GM12865 (cell line): ENCODE measurements around the gene CEP350.

Experiments used
- DNase-seq: peaks from one replicate; pipeline ENCODE4 v3.0.0; 2010; ENCODE audit warnings: low read depth
- H3K4me3 ChIP-seq: 2 replicates; pipeline ENCODE4 v1.5.1; 2011; ENCODE audit warnings: mild to moderate bottlenecking, low read depth, low read length, control low read depth
- CTCF ChIP-seq: IDR thresholded peaks from 2 replicates; pipeline ENCODE4 v1.5.1; 2011; ENCODE audit warnings: low read length, control low read depth, low read depth, inconsistent platforms; ENCODE audit not compliant: insufficient read depth; ENCODE audit errors: missing control alignments

The CEP350 gene

GRCh38 chr1:180096584-180097325, 142.1 kb downstream of the CEP350 start:
- DNase-seq = no peak
- TF ChIP-seq CTCF = no peak
- H3K4me3 ChIP-seq = no peak overlapping the region

GRCh38 chr1:180097326-180097605, 142.7 kb downstream of the CEP350 start:
- no peak for TF ChIP-seq CTCF
- no peak for DNase-seq
- no peak overlapping the region for H3K4me3 ChIP-seq

- no peak for DNase-seq
- no peak overlapping the region for H3K4me3 ChIP-seq
- no peak for TF ChIP-seq CTCF
Observed at GRCh38 chr1:180101411-180101810, 146.8 kb downstream of the CEP350 start.

- TF ChIP-seq CTCF = no peak
- no peak for DNase-seq
- H3K4me3 ChIP-seq = no peak overlapping the region
Observed at GRCh38 chr1:180103819-180104218, 149.2 kb downstream of the CEP350 start.

- no peak overlapping the region for H3K4me3 ChIP-seq
- no peak for DNase-seq
- no peak for TF ChIP-seq CTCF
Observed at GRCh38 chr1:180112091-180112490, 157.5 kb downstream of the CEP350 start.

- no peak for TF ChIP-seq CTCF
- no peak for DNase-seq
- H3K4me3 ChIP-seq = no peak overlapping the region
Observed at GRCh38 chr1:180112984-180113647, 158.5 kb downstream of the CEP350 start.
